IMR-90 (cell line): ENCODE results near the gene LRP6. TPM values are rescaled to one million over a fixed set of nuclear protein-coding genes. Genes with fewer than 3 reads are reported as not detected.

Source experiments
- ATAC-seq: fragments of 200-7000 bp; cut with Tn5 transposase; 2 replicates; pipeline ENCODE4 v1.9.1; 2020; ENCODE audit warnings: low read depth, mild to moderate bottlenecking, moderate library complexity
- BruUV-seq: library from RNA; stranded (reverse); fragments of 400-500 nt; replicated peaks from 2 replicates; lab custom pipeline; 2021; lab: Mats Ljungman, UMichigan
- CTCF ChIA-PET: fragments of 300-600 bp; formaldehyde crosslinking; extraction: SDS; loops from one replicate; lab custom pipeline; 2021; ENCODE audit warnings: antibody characterized with exemption; lab: Yijun Ruan, JAX
- POLR2A ChIA-PET: fragments of 300-600 bp; sonication (Branson Sonifier 250); formaldehyde crosslinking; loops from one replicate; lab custom pipeline; 2022; ENCODE audit warnings: antibody characterized with exemption; ENCODE audit not compliant: unreplicated experiment; lab: Charles Lee
- DNase-seq: peaks from one replicate; pipeline ENCODE4 v3.0.0; 2013
- H2AFZ ChIP-seq: replicated peaks from 2 replicates; pipeline ENCODE3; 2013; ENCODE audit warnings: low read length, mild to moderate bottlenecking; ENCODE audit not compliant: poor library complexity
- H2AK5ac ChIP-seq: 2 replicates; pipeline ENCODE4 v1.6.1; 2013; ENCODE audit warnings: low read depth, low read length, inconsistent platforms
- H2AK9ac ChIP-seq: replicated peaks from 2 replicates; pipeline ENCODE3; 2013; ENCODE audit warnings: mild to moderate bottlenecking, low read depth, low read length, moderate library complexity; ENCODE audit not compliant: poor library complexity
- H2BK120ac ChIP-seq: 2 replicates; pipeline ENCODE4 v1.6.1; 2013; ENCODE audit warnings: low read depth, low read length, inconsistent platforms
- H2BK15ac ChIP-seq: 3 replicates; pipeline ENCODE4 v1.6.1; 2013; ENCODE audit warnings: low read depth, low read length, inconsistent platforms
- H2BK20ac ChIP-seq: 2 replicates; pipeline ENCODE4 v1.6.1; 2013; ENCODE audit warnings: low read depth, mild to moderate bottlenecking, inconsistent platforms, low read length, moderate library complexity
- H2BK5ac ChIP-seq: 2 replicates; pipeline ENCODE4 v1.6.1; 2013; ENCODE audit warnings: mild to moderate bottlenecking, low read depth, low read length, inconsistent platforms; ENCODE audit not compliant: poor library complexity, severe bottlenecking
- H3K14ac ChIP-seq: replicated peaks from 2 replicates; pipeline ENCODE4 v1.6.1; 2013; ENCODE audit warnings: low read depth, low read length, inconsistent platforms
- H3K18ac ChIP-seq: 2 replicates; pipeline ENCODE4 v1.6.1; 2013; ENCODE audit warnings: low read depth, low read length, control low read depth
- H3K23ac ChIP-seq: 2 replicates; pipeline ENCODE4 v1.6.1; 2013; ENCODE audit warnings: low read depth, low read length, inconsistent platforms
- H3K27ac ChIP-seq: 2 replicates; pipeline ENCODE4 v1.5.1; 2013; ENCODE audit warnings: mild to moderate bottlenecking, control low read depth, low read length; ENCODE audit not compliant: insufficient read depth
- H3K27me3 ChIP-seq: 2 replicates; pipeline ENCODE4 v1.6.1; 2013; ENCODE audit warnings: low read length; ENCODE audit not compliant: control insufficient read depth, insufficient read depth
- H3K36me3 ChIP-seq: 2 replicates; pipeline ENCODE4 v1.6.1; 2013; ENCODE audit warnings: low read length, mixed read lengths; ENCODE audit not compliant: control insufficient read depth, insufficient read depth
- H3K4ac ChIP-seq: 2 replicates; pipeline ENCODE4 v1.6.1; 2013; ENCODE audit warnings: low read depth, low read length, inconsistent platforms
- H3K4me1 ChIP-seq: 2 replicates; pipeline ENCODE4 v1.6.1; 2013; ENCODE audit warnings: low read length, mixed read lengths; ENCODE audit not compliant: control insufficient read depth, insufficient read depth
- H3K4me2 ChIP-seq: 2 replicates; pipeline ENCODE4 v1.6.1; 2013; ENCODE audit warnings: low read depth, mild to moderate bottlenecking, control low read depth, low read length, moderate library complexity
- H3K4me3 ChIP-seq: 2 replicates; pipeline ENCODE4 v1.5.1; 2013; ENCODE audit warnings: low read depth, mild to moderate bottlenecking, control low read depth, low read length, moderate library complexity; ENCODE audit not compliant: insufficient read depth
- H3K56ac ChIP-seq: 2 replicates; pipeline ENCODE4 v1.6.1; 2013; ENCODE audit warnings: low read length, inconsistent platforms; ENCODE audit not compliant: insufficient read depth; ENCODE audit errors: extremely low read depth
- H3K79me1 ChIP-seq, 2 experiments: 2 replicates each; pipeline ENCODE4 v1.6.1; 2013; ENCODE audit warnings: low read length in 2 of 2, inconsistent platforms in 1 of 2, low read depth in 1 of 2
- H3K9ac ChIP-seq: 2 replicates; pipeline ENCODE4 v1.6.1; 2013; ENCODE audit warnings: low read depth, low read length, control low read depth
- H3K9me1 ChIP-seq: 2 replicates; pipeline ENCODE4 v1.6.1; 2013; ENCODE audit warnings: low read length, inconsistent platforms; ENCODE audit not compliant: insufficient read depth
- H3K9me3 ChIP-seq: 2 replicates; pipeline ENCODE4 v1.6.1; 2013; ENCODE audit warnings: low read length; ENCODE audit not compliant: control insufficient read depth, insufficient read depth
- H4K20me1 ChIP-seq: 2 replicates; pipeline ENCODE4 v1.6.1; 2013; ENCODE audit warnings: low read length, inconsistent platforms; ENCODE audit not compliant: insufficient read depth
- H4K5ac ChIP-seq: 2 replicates; pipeline ENCODE4 v1.6.1; 2013; ENCODE audit warnings: mild to moderate bottlenecking, low read depth, low read length, control low read depth
- H4K8ac ChIP-seq, 2 experiments: 2 replicates each; pipeline ENCODE4 v1.6.1; 2013; ENCODE audit warnings: low read depth in 2 of 2, low read length in 2 of 2, control low read depth in 1 of 2, inconsistent platforms in 1 of 2
- H4K91ac ChIP-seq: 2 replicates; pipeline ENCODE4 v1.6.1; 2013; ENCODE audit warnings: low read depth, low read length, inconsistent platforms; ENCODE audit not compliant: insufficient read depth
- BHLHE40 ChIP-seq: fragments of 150-350 bp; IDR thresholded peaks from 2 replicates; pipeline ENCODE4 v1.6.1; 2016; ENCODE audit warnings: mild to moderate bottlenecking, low read depth, low read length
- CEBPB ChIP-seq: IDR thresholded peaks from 2 replicates; pipeline ENCODE4 v1.6.1; 2012; ENCODE audit warnings: low read depth, low read length, improper control_type of control experiment
- CHD1 ChIP-seq: IDR thresholded peaks from 2 replicates; pipeline ENCODE4 v1.6.1; 2012; ENCODE audit warnings: low read depth, low read length, improper control_type of control experiment
- MAFK ChIP-seq: IDR thresholded peaks from 2 replicates; pipeline ENCODE4 v1.6.1; 2012; ENCODE audit warnings: low read depth, low read length, improper control_type of control experiment
- POLR2A ChIP-seq: IDR thresholded peaks from 2 replicates; pipeline ENCODE4 v1.6.1; 2012; ENCODE audit warnings: mild to moderate bottlenecking, low read depth, low read length
- RAD21 ChIP-seq: IDR thresholded peaks from 2 replicates; pipeline ENCODE4 v1.6.1; 2012; ENCODE audit warnings: low read length, improper control_type of control experiment
- RCOR1 ChIP-seq: IDR thresholded peaks from 2 replicates; pipeline ENCODE4 v1.6.1; 2012; ENCODE audit warnings: mild to moderate bottlenecking, low read length, improper control_type of control experiment; ENCODE audit not compliant: insufficient replicate concordance
- SMC3 ChIP-seq: fragments of 150-350 bp; IDR thresholded peaks from 2 replicates; pipeline ENCODE4 v1.6.1; 2016; ENCODE audit warnings: low read depth, mild to moderate bottlenecking, antibody characterized with exemption, low read length, moderate library complexity
- WGBS, 2 experiments: methylation state at CpG; one replicate each; pipeline versions ENCODE4 v1.1.5 to v1.1.7; 2013; ENCODE audit warnings: missing lambda C conversion rate in 2 of 2; ENCODE audit not compliant: insufficient read length in 1 of 2; ENCODE audit errors: extremely low coverage in 2 of 2; 5-methylcytosine and 5-hydroxymethylcytosine counted together
- dilution Hi-C: fragments of 300-500 bp; cut with HindIII; formaldehyde crosslinking; loops from one replicate; pipeline ENCODE4 v1.14.3; 2018; ENCODE audit warnings: low sequenced_read_pairs; ENCODE audit not compliant: unreplicated experiment
- in situ Hi-C: fragments of 300-500 bp; cut with MboI; formaldehyde crosslinking; loops from 3 replicates; pipeline ENCODE4 v1.14.3; 2019; ENCODE audit warnings: low sequenced_read_pairs, inconsistent platforms, mixed read lengths
- intact Hi-C: fragments of 100-400 bp; cut with micrococcal nuclease; formaldehyde crosslinking; loops from 2 replicates; pipeline ENCODE4 v1.10.0; 2022
- polyA plus RNA-seq, 3 experiments: library from polyadenylated mRNA; depleted of rRNA; stranded (reverse); fragments of >200 nt; gene quantifications; 2 replicates each; pipeline ENCODE4 v1.2.3, GENCODE V29; 2012; ENCODE audit warnings: low replicate concordance in 1 of 3
- total RNA-seq: library from RNA; depleted of rRNA; stranded (reverse); fragments of >200 nt; gene quantifications from 2 replicates; pipeline ENCODE4 v1.2.3, GENCODE V29; 2012
- TF ChIP-seq, protein P1 (sequence below): conservative IDR thresholded peaks from 2 replicates; pipeline ENCODE4 v1.5.1; 2012; ENCODE audit warnings: mild to moderate bottlenecking, low read depth, low read length, improper control_type of control experiment

Gene LRP6
- total and polyA plus RNA-seq, 2 of the 4 experiments (the other 2 are of a cell fraction), result 14.2 to 32.1 TPM

DNA sequence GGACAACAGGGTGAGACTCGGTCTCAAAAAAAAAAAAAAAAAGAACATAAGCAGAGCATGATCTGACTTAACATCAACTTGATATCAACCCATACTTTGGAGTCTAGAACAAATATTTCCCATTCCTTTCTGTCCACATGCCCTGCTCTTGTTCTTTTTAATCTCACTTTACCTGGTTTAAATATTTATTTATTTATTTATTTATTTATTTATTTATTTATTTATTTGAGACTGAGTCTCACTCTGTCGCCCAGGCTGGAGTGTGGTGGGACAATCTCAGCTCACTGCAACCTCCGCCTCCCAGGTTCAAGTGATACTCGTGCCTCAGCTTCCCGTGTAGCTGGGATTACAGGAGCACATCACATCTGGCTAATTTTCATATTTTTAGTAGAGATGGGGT is 19.6 kb upstream of the LRP6 start:
- H3K18ac ChIP-seq, result no peak overlapping the region
- intact Hi-C loops (no loop called here), in situ Hi-C loops (no loop called here), dilution Hi-C loops (no loop called here)
- DNase-seq (no peak), ATAC-seq (no peak)
- H3K4me3 ChIP-seq, result no peak overlapping the region
- H2AK5ac ChIP-seq, result no peak overlapping the region
- H2BK20ac ChIP-seq, result no peak overlapping the region
- H3K4ac ChIP-seq, result no peak overlapping the region
- no peak overlapping the region for H3K27ac ChIP-seq
- no peak overlapping the region for H4K5ac ChIP-seq
- POLR2A ChIA-PET, result no interaction called here
- H2BK5ac ChIP-seq, result no peak overlapping the region
- CTCF ChIA-PET, result interaction anchor here (0.7 kb wide), 1 partner anchor 114 kb away, joined by 3 read pairs; no protein-coding TSS in a partner anchor
- H4K91ac ChIP-seq, result no peak overlapping the region
- H3K36me3 ChIP-seq, result no peaks in the 10 kb centered on the region
- H4K8ac ChIP-seq, result no peak overlapping the region
- H3K9ac ChIP-seq, result no peak overlapping the region
- TF ChIP-seq MAFK (no peak), RAD21 (no peak), BHLHE40 (no peak), RCOR1 (no peak), CHD1 (no peak), CEBPB (no peak), SMC3 (no peak), POLR2A (no peak)
- TF ChIP-seq, protein P1, sequence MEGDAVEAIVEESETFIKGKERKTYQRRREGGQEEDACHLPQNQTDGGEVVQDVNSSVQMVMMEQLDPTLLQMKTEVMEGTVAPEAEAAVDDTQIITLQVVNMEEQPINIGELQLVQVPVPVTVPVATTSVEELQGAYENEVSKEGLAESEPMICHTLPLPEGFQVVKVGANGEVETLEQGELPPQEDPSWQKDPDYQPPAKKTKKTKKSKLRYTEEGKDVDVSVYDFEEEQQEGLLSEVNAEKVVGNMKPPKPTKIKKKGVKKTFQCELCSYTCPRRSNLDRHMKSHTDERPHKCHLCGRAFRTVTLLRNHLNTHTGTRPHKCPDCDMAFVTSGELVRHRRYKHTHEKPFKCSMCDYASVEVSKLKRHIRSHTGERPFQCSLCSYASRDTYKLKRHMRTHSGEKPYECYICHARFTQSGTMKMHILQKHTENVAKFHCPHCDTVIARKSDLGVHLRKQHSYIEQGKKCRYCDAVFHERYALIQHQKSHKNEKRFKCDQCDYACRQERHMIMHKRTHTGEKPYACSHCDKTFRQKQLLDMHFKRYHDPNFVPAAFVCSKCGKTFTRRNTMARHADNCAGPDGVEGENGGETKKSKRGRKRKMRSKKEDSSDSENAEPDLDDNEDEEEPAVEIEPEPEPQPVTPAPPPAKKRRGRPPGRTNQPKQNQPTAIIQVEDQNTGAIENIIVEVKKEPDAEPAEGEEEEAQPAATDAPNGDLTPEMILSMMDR, result no peak
- H2BK120ac ChIP-seq, result no peak overlapping the region
- H3K9me3 ChIP-seq, result no peaks in the 10 kb centered on the region
- no CpG with 5 or more reads among the region's 5 CpGs for WGBS, 2 experiments
- no peaks in the 10 kb centered on the region for H4K20me1 ChIP-seq
- H3K79me1 ChIP-seq, result no peaks in the 10 kb centered on the region
- peaks cover 7% of the 10 kb centered on the region for H3K4me1 ChIP-seq
- H3K9me1 ChIP-seq, result peaks cover 3% of the 10 kb centered on the region; the same call in 1 of the 2 replicates
- peaks cover 4% of the 10 kb centered on the region for H3K27me3 ChIP-seq
- H3K14ac ChIP-seq, result no peak overlapping the region
- no peak overlapping the region for H3K4me2 ChIP-seq
- no peak overlapping the region for H2AFZ ChIP-seq
- H2AK9ac ChIP-seq, result no peak overlapping the region
- H3K56ac ChIP-seq, result no peak overlapping the region
- H3K23ac ChIP-seq, result no peak overlapping the region
- BruUV-seq, result no TSS peak
- H2BK15ac ChIP-seq, result no peak overlapping the region
